DMS153 (cell line): ENCODE measurements around the gene EZH1.
"Not testable (repeated sequence)": the region's sequence is repeated elsewhere in the genome, so short reads cannot be mapped to it uniquely, and the experiment has no call there.

Experiments
- DNase-seq: peaks from one replicate; lab custom pipeline; 2025; lab: John Stamatoyannopoulos, UW

The EZH1 gene

DNA sequence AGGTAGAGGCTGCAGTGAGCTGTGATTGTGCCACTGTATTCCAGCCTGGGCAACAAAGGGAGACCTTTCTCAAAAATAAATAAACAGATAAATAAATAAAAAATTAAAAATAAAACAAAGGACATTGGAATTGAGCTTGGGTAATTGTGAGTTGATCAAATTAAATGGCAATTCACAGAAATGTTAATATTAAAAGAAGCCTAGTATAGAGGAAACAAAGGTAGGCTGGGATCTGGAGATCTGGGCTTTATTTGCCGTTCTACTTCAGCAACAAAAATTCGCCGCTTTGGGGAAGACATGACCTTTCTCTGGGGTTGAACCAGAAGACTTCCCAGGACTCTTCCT is 28.1 kb upstream of the EZH1 start:
- DNase-seq, result no peak

DNA sequence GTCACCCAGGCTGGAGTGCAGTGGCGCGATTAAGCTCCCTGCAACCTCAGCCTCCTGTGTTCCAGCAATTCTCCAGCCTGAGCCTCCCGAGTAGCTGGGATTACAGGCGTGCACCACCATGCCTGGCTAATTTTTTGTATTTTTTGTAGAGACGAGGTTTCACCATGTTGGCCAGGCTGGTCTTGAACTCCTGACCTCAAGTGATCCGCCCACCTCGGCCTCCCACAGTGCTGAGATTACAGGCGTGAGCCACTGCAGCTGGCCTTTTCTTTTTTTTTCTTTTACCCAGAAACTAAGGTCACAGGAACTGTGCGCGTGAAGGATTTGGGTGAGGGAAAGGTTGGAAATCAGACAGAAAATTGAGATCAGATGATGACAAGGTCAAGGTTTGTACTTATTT is 25.1 kb upstream of the EZH1 start:
- DNase-seq, result not testable (repeated sequence)

GRCh38 chr17:42768006-42768405 is 23.2 kb upstream of the EZH1 start:
- not testable (repeated sequence) for DNase-seq

GRCh38 chr17:42767512-42767911 is 22.7 kb upstream of the EZH1 start:
- no peak for DNase-seq

GRCh38 chr17:42766124-42766523 is 21.3 kb upstream of the EZH1 start:
- no peak for DNase-seq

DNA sequence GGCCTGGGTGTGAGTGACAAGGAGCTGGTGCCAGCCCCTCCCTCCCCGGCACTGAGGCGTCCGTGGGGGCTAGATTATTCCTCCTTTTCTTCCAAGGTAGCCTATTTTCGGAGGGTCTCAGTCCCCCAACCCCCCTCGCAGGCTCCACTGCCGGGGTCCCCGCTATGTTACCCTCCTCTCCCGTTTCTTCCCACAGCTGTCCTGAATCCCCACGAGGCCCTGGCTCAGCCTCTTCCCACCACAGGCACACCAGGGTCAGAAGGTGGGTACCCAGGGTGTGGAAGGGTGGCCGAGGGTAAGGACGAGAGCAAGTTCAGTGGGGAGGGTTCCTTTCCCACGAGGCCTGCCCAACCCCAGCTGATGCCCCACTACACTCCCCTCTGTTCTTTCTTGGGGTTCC is 16.8 kb upstream of the EZH1 start:
- no peak for DNase-seq

DNA sequence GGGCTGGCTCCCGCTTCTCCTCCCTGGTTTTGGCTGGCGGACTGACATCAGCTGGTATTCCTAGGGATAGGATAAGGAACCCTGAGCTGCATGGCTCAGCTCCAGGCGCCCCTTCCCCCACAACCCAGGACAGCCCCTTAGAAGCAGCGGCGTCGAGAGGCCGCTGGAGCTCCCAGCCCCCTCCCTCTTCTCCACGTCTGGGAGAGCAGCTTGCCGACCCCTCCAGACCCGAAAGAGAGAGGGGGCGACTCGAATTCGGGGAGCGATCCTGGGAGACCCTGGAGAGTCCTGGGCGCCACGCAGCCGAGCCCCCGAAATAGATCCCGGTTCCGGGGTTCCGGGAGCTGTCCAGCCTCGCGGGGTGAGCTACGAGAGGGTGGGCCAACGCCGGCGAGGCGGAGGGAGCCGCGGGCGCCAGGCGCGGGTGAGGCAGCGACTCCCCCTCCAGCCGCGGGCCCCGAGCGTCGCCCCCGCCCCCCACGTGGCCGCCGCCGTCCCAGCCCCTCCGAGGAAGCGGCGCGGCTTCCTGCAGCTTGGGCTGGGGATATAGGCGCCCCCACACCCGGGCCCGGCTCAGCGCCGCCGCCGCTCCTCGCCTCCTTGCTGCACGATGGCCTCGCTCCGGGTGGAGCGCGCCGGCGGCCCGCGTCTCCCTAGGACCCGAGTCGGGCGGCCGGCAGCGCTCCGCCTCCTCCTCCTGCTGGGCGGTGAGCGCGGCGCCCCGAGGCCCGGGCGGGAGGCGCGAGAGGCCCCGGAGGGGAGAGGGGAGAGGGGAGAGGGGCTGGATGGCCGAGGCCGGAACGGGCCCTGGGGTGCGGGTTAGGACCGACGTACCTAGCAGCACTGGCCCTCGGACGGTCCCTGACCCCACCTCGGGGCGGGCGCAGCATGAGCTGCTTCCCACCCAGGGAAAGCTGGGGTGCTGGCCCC is 16.1 kb upstream of the EZH1 start, which contains the start of gene RAMP2:
RAMP2 (plus strand) TSS at position 576 of the 930 bp plus-strand sequence; CDS start at position 611, 35 bp downstream.
- DNase-seq, result peak; percentile 12

GRCh38 chr17:42759982-42760651 is 15.3 kb upstream of the EZH1 start:
- no peak for DNase-seq

GRCh38 chr17:42754782-42755181 is 9.9 kb upstream of the EZH1 start:
- DNase-seq, result no peak

- no peak for DNase-seq
These were observed 6.8 kb upstream of the EZH1 start for GRCh38 chr17:42751628-42752027.

DNA sequence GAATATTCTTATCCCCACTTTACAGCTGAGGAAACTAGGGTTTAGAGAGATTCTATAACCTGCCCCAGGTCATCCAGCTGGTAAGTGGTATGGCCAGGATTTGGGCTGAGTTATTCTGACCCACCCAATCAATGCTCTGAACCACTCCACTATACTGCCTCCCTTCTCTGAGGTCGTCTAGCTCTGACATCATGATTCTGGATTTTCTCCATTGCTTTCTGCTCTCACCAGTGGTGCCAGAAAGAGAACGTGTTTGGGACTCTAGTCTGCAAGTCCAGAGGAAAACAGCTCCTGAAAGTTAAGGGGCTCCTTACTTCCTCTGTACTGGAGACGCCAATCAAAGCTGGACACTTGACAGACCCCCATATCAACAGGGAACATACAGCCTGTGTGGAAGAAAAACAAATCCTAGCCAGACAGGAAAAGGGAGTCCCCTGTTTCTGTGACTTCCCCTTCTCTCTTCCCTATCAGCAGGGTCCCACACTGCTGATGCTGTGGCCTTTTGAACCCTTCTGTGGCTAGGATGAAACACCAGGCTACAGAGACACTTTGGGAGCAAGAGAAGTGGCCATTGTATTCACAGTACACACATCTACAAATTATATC is 6.0 kb upstream of the EZH1 start:
- DNase-seq, result no peak

GRCh38 chr17:42748908-42749798 is 4.3 kb upstream of the EZH1 start:
- DNase-seq, result no peak

- no peak for DNase-seq
These were observed 3.5 kb upstream of the EZH1 start for GRCh38 chr17:42748202-42748907.

DNA sequence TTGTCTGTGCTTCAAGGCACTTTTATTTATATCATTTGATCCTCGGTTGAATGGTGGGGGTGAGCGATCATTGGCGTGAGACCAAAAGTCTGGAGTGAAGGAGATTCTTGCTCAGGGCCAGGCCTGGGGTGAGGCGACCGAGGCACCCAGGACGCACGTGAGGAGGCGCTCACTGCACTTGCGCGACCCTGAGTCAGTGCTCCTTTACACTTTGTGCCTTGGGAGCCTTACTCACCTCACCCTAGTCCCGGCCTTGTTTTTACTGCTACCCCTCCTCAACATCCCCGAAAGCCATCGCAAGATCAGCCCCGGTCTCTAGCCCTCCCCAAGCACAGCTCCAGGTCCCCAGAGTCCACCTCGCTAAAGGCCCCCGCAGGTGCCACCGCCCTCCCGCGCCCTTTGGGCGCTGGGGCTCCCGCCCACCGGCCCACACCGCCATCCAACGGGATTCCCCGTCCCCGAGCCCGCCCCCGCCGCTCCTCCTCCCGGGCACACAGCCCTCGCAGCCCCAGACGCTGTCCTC is 496 bp downstream of the EZH1 start:
- peak; percentile 67 for DNase-seq

DNA sequence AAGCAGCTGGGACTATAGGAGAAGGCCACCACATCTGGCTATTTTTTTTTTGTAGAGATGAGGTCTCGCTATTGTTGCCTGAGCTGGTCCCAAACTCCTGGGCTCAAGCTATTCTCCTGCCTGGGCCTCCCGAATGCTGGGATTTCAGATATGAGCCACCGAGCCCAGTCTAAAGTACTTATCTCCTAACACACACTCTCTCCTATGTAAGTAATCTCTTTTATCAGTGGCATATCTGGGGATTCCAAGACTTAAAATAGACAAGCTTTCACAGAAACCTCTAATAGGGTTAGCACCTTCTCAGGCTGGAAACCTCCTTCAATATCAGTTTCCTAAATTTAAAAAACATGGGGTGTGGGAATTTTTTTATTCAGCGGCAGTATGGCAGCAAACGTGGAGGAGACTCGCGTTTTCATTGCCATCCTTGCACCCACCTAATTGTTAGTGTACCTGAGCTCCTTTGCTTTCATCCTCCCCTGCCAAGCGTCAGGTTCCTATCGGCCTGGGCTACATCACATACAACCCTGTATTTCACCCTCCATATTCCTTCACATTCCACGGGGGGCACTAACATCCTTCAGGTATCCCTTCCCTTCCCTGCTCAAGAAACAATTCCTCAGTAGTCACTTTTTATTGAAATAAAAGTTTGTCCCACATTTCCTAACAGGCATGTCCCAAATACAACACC is 1.1 kb downstream of the EZH1 start:
- no peak for DNase-seq

DNA sequence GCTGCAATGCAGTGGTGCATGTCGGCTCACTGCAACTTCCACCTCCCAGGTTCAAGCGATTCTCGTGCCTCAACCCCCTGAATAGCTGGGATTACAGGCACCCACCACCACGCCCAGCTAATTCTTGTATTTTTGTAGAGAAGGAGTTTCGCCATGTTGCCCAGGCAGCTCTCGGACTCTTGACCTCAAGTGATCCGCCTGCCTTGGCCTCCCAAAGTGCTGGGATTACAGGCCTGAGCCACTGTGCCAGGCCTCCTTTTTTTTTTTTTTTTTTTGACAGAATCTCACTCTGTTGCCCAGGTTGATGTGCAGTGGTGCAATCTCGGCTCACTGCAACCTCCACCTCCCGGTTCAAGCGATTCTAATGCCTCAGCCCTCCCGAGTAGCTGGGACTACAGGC is 1.9 kb downstream of the EZH1 start:
- not testable (repeated sequence) for DNase-seq

DNA sequence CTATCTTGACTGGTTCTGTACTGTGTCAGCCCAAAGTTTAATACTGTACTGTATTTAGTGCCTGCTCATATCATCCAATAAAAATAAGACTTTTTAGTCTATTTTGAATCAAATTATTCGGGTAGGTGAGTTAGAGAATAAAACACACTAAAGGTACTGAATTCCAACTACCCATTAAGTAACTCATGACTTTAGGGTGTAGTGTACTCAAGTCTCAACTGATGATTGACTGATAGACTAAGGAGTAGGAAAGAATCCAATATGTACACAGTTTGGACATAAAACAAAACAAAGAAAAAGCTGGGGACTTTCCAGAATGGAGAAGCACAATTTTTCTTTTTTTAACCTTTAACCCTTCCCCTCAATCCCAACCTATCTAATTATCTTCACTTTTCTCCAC is 4.1 kb downstream of the EZH1 start:
- DNase-seq, result no peak

GRCh38 chr17:42725143-42725542 is 19.7 kb downstream of the EZH1 start:
- DNase-seq, result no peak

GRCh38 chr17:42723636-42724035 is 21.2 kb downstream of the EZH1 start:
- no peak for DNase-seq

GRCh38 chr17:42720996-42721583 is 23.8 kb downstream of the EZH1 start:
- peak; percentile 51 for DNase-seq
